Karpas-422 (cell line): ENCODE results near the gene VHLL. TPM values are rescaled to one million over a fixed set of nuclear protein-coding genes. Genes with fewer than 3 reads are reported as not detected.

Experiments used
- DNase-seq: peaks from one replicate; pipeline ENCODE4 v3.0.0-alpha.2; 2015
- H2AFZ ChIP-seq: fragments of 200-600 bp; sonication (generic); 2 replicates; pipeline ENCODE4 v1.6.1; 2014; ENCODE audit warnings: antibody characterized with exemption, low read length, mixed read lengths
- H3K27ac ChIP-seq: fragments of 200-600 bp; sonication (generic); 2 replicates; pipeline ENCODE4 v1.5.1; 2014; ENCODE audit warnings: mild to moderate bottlenecking, low read length, moderate library complexity
- H3K27me3 ChIP-seq: fragments of 200-600 bp; sonication (generic); 2 replicates; pipeline ENCODE4 v1.6.1; 2014; ENCODE audit warnings: low read length, mixed read lengths
- H3K36me3 ChIP-seq: fragments of 200-600 bp; sonication (generic); 2 replicates; pipeline ENCODE4 v1.6.1; 2014; ENCODE audit warnings: low read length, mixed read lengths; ENCODE audit not compliant: insufficient read depth
- H3K4me1 ChIP-seq: fragments of 200-600 bp; sonication (generic); 2 replicates; pipeline ENCODE4 v1.6.1; 2014; ENCODE audit warnings: mild to moderate bottlenecking, low read length, mixed read lengths
- H3K4me2 ChIP-seq: fragments of 200-600 bp; sonication (generic); 2 replicates; pipeline ENCODE4 v1.6.1; 2014; ENCODE audit warnings: low read length, low read depth, mild to moderate bottlenecking; ENCODE audit not compliant: poor library complexity, severe bottlenecking
- H3K4me3 ChIP-seq: fragments of 200-600 bp; sonication (generic); 2 replicates; pipeline ENCODE4 v1.5.1; 2014; ENCODE audit warnings: mild to moderate bottlenecking, antibody characterized with exemption, low read length, mixed read lengths
- H3K79me2 ChIP-seq: fragments of 200-600 bp; sonication (generic); 2 replicates; pipeline ENCODE4 v1.6.1; 2014; ENCODE audit warnings: mild to moderate bottlenecking, low read length, mixed read lengths
- H3K9ac ChIP-seq: fragments of 200-600 bp; sonication (generic); 2 replicates; pipeline ENCODE4 v1.6.0; 2014; ENCODE audit warnings: low read length
- H3K9me2 ChIP-seq: fragments of 200-600 bp; sonication (generic), shearing (Covaris generic); replicated peaks from 2 replicates; pipeline ENCODE4 v1.6.0; 2014; ENCODE audit warnings: mild to moderate bottlenecking, low read length, moderate library complexity; ENCODE audit not compliant: insufficient read depth
- H3K9me3 ChIP-seq: fragments of 300-700, 200-600 bp; sonication (generic); 2 replicates; pipeline ENCODE4 v1.6.1; 2014; ENCODE audit warnings: low read length, mixed read lengths
- H4K20me1 ChIP-seq: fragments of 200-600 bp; sonication (generic); 2 replicates; pipeline ENCODE4 v1.6.1; 2014; ENCODE audit warnings: mild to moderate bottlenecking, antibody characterized with exemption, low read length, low read depth; ENCODE audit not compliant: insufficient read depth
- total RNA-seq: library from RNA; depleted of rRNA; stranded (reverse); fragments of >200 nt; shearing (Covaris generic); gene quantifications from 2 replicates; pipeline ENCODE4 v1.2.3, GENCODE V29; 2014; ENCODE audit warnings: low replicate concordance

The VHLL gene
- total RNA-seq, 1 experiment from 2014 or later: not detected

DNA sequence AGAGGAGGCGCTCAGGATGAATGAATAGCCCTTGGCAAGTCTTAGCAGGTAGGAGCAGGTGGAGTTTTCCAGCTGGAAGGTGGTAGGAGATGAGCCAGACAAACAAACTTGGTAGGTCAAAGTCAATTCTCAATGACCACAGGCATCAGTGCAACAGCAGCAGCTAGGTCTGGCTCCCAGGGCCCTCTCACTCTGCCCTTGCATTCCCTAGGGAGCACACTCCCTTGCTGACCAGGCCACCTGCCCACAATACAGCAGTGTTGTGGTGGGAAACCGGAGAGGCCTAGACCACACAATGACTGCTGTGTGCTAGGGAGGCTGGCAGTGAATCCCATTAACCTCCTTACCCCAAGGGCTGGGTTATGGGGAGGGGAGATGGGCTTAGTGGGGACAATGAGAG, 38.2 kb downstream of the VHLL start:
- Histone ChIP-seq H4K20me1 (no peaks in the 10 kb centered on the region), H3K79me2 (no peaks in the 10 kb centered on the region), H3K9ac (no peak overlapping the region), H3K36me3 (peaks cover 52% of the 10 kb centered on the region), H3K4me1 (no peaks in the 10 kb centered on the region), H2AFZ (no peak overlapping the region), H3K4me2 (no peak overlapping the region), H3K4me3 (no peak overlapping the region), H3K9me2 (no peaks in the 10 kb centered on the region), H3K9me3 (no peaks in the 10 kb centered on the region), H3K27me3 (no peaks in the 10 kb centered on the region), H3K27ac (no peak overlapping the region)
- no peak for DNase-seq

DNA sequence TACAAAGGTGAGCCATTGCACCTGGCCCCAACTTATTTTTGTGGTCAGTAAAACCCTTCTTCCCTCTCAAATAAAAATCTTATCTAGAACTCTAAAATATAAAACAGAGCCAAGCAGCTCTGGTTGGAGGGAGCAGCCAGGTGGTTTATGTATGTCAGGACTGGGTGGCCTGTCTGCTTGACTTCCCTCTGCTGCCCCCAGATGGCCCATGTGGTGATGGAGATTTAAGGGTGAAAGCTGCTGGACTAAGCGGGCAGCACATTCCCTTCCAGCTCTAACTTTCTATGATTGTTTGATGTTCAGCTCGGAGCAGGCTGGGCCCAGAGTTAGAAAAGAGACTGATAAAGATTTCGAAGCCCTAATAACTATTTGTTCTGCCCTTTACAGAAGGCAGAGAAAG, 39.3 kb downstream of the VHLL start:
- no peak for DNase-seq

DNA sequence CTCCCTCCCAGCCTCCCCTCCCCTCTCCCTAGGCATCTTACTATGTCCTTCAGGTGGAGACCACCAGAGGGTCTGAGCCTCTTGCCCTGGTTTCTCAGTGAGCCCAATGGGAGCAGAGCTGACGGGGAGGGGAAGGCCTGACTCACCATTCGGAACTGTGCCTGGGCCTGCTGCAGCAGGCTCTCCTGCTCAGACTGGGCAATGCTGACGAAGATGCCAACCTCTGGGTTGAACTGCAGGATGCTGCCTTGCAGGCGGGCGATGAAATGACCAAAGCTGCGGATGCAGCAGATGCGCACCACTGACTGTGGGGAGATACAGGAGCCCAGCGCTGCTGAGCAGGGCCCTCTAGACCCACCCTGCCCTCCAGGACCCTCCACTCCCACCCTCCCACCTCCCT, 40.2 kb downstream of the VHLL start:
- no peaks in the 10 kb centered on the region for H4K20me1 ChIP-seq
- no peak overlapping the region for H3K4me3 ChIP-seq
- H3K9me3 ChIP-seq: no peaks in the 10 kb centered on the region
- no peaks in the 10 kb centered on the region for H3K9me2 ChIP-seq
- no peak overlapping the region for H3K27ac ChIP-seq
- no peak for DNase-seq
- H2AFZ ChIP-seq: no peak overlapping the region
- H3K9ac ChIP-seq: no peak overlapping the region
- no peaks in the 10 kb centered on the region for H3K27me3 ChIP-seq
- H3K4me2 ChIP-seq: no peak overlapping the region
- H3K4me1 ChIP-seq: no peaks in the 10 kb centered on the region
- H3K36me3 ChIP-seq: peaks cover 43% of the 10 kb centered on the region
- H3K79me2 ChIP-seq: no peaks in the 10 kb centered on the region

More for the DNA sequence above, 39.3 kb downstream of the VHLL start:
- H3K4me3 ChIP-seq: no peak overlapping the region
- H3K27me3 ChIP-seq: no peaks in the 10 kb centered on the region
- no peaks in the 10 kb centered on the region for H3K9me3 ChIP-seq
- no peak overlapping the region for H2AFZ ChIP-seq
- H3K9me2 ChIP-seq: no peaks in the 10 kb centered on the region
- H3K27ac ChIP-seq: no peak overlapping the region
- no peak overlapping the region for H3K4me2 ChIP-seq
- peaks cover 47% of the 10 kb centered on the region for H3K36me3 ChIP-seq
- no peak overlapping the region for H3K9ac ChIP-seq
- no peaks in the 10 kb centered on the region for H4K20me1 ChIP-seq
- no peaks in the 10 kb centered on the region for H3K79me2 ChIP-seq
- H3K4me1 ChIP-seq: no peaks in the 10 kb centered on the region

DNA sequence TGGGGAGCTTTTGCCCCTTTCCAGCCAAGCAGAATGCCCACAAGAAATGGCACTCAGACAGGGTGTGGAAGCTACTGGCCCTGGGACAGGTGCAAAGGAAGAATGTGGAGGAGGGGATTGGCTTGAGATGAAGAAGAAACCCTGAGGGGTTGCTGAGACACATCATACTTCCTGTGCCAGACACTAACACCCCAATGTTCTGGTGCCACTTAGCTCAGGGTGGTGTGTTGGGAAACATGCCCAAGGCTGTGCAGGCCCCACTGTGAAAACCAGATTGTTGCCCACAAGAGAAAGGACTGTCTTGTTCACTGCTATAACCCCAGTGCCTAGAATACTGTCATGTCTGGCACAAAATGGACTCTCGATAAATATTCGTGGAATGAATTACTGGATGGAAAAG, 41.4 kb downstream of the VHLL start:
- H3K4me1 ChIP-seq: no peaks in the 10 kb centered on the region
- H4K20me1 ChIP-seq: no peaks in the 10 kb centered on the region
- DNase-seq: no peak
- H3K9me2 ChIP-seq: no peaks in the 10 kb centered on the region
- H2AFZ ChIP-seq: no peak overlapping the region
- no peaks in the 10 kb centered on the region for H3K9me3 ChIP-seq
- no peak overlapping the region for H3K9ac ChIP-seq
- no peak overlapping the region for H3K4me3 ChIP-seq
- H3K36me3 ChIP-seq: peaks cover 36% of the 10 kb centered on the region
- H3K79me2 ChIP-seq: no peaks in the 10 kb centered on the region
- no peak overlapping the region for H3K27ac ChIP-seq
- H3K4me2 ChIP-seq: no peak overlapping the region
- H3K27me3 ChIP-seq: no peaks in the 10 kb centered on the region

DNA sequence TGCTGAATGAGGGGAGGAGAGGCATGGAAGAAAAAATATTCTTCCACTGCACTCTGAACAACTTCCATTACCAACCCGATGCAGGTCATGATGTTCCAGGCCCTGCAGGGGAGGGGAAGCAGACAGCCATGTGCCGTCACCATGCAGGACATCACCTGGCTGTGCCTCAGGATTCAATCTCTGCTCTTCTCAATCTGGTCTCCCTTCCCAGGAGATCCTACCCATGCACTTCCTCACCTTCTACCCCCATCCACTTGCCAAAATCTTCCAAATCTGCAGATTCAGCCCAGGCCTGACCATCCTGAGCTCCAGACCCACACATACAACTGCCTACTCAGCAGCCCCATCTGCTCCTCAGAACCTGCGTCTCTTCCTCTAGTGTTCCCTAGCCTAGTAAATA, 45.5 kb downstream of the VHLL start:
- DNase-seq: no peak
- Histone ChIP-seq H3K4me1 (no peaks in the 10 kb centered on the region), H2AFZ (no peak overlapping the region), H3K79me2 (no peaks in the 10 kb centered on the region), H3K36me3 (peaks cover 25% of the 10 kb centered on the region; the same call in 1 of the 2 replicates), H3K9me3 (no peaks in the 10 kb centered on the region), H3K27ac (no peak overlapping the region), H3K9ac (no peak overlapping the region), H3K4me3 (no peak overlapping the region), H3K4me2 (no peak overlapping the region), H3K27me3 (no peaks in the 10 kb centered on the region), H4K20me1 (no peaks in the 10 kb centered on the region), H3K9me2 (no peaks in the 10 kb centered on the region)

DNA sequence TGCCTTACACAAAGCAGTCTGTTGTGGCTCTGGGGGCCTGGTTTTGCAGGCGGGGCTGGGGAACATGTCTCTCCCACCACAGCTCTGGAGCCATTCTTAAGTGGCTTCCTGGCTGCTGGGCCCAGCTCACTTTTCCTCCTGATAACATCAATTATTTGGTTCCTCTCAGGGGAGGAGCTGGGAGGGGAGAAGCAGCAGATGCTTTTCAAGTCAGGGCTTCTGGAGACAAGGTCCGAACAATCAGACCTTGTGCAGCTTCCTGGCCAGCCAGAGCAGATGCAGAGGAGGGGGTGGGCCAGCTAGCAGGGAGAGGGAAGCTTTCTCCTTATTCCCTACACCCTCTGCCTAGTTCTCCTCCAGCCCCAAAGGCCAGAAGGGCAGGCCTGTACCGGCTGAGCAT, 47.6 kb downstream of the VHLL start:
- Histone ChIP-seq H4K20me1 (no peaks in the 10 kb centered on the region), H3K9ac (no peak overlapping the region), H2AFZ (no peak overlapping the region), H3K27me3 (no peaks in the 10 kb centered on the region), H3K9me3 (no peaks in the 10 kb centered on the region), H3K9me2 (no peaks in the 10 kb centered on the region), H3K36me3 (peaks cover 13% of the 10 kb centered on the region; the same call in 1 of the 2 replicates), H3K4me3 (no peak overlapping the region), H3K4me1 (no peaks in the 10 kb centered on the region), H3K27ac (no peak overlapping the region), H3K79me2 (no peaks in the 10 kb centered on the region), H3K4me2 (no peak overlapping the region)
- no peak for DNase-seq

DNA sequence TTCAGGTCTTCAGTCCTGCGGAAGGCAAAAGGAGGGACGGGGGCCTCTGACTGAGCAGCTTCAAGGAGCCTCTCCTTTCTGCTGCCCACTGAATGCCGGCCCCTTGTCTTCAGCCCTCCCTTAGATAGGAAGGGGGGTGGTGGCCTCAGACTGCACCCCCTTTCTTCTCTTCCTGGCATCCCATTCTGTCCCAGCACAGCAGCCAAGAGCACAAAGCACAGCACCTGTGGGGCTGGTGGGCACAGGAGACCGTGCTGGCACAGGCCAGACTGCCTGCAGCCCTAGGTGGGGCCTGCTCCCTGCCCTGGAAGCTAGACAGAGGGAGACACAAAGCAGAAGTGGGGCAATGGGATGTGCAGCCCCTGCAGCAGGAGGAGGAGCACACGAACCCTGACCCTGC, 49.5 kb downstream of the VHLL start:
- H3K79me2 ChIP-seq: no peaks in the 10 kb centered on the region
- H3K27ac ChIP-seq: no peak overlapping the region
- H3K9me2 ChIP-seq: no peaks in the 10 kb centered on the region
- no peak overlapping the region for H3K9ac ChIP-seq
- no peaks in the 10 kb centered on the region for H3K9me3 ChIP-seq
- no peak overlapping the region for H3K4me3 ChIP-seq
- DNase-seq: no peak
- H2AFZ ChIP-seq: no peak overlapping the region
- no peaks in the 10 kb centered on the region for H3K27me3 ChIP-seq
- no peaks in the 10 kb centered on the region for H4K20me1 ChIP-seq
- H3K36me3 ChIP-seq: peaks cover 7% of the 10 kb centered on the region; the same call in 1 of the 2 replicates
- H3K4me1 ChIP-seq: no peaks in the 10 kb centered on the region
- H3K4me2 ChIP-seq: no peak overlapping the region
